MM.1S (cell line): ENCODE results near the gene HOXC11.

Source experiments
- DNase-seq: peaks from one replicate; pipeline ENCODE4 v3.0.0-alpha.2; 2015
- H2AFZ ChIP-seq: fragments of 300-600 bp; sonication (generic); 2 replicates; pipeline ENCODE4 v1.6.0; 2016; ENCODE audit warnings: antibody characterized with exemption, low read length
- H3F3A ChIP-seq: fragments of 300-600 bp; sonication (generic); 2 replicates; pipeline ENCODE4 v1.6.1; 2016; ENCODE audit warnings: mild to moderate bottlenecking, antibody characterized with exemption, low read length, moderate library complexity, mixed read lengths; ENCODE audit not compliant: insufficient read depth
- H3K27ac ChIP-seq: fragments of 300-600 bp; sonication (generic); 2 replicates; pipeline ENCODE4 v1.5.1; 2016; ENCODE audit warnings: mild to moderate bottlenecking, low read length
- H3K27me3 ChIP-seq: fragments of 300-600 bp; sonication (generic); replicated peaks from 2 replicates; pipeline ENCODE4 v1.6.0; 2016; ENCODE audit warnings: low read length; ENCODE audit not compliant: insufficient read depth
- H3K36me3 ChIP-seq: fragments of 300-600 bp; sonication (generic); replicated peaks from 2 replicates; pipeline ENCODE4 v1.6.1; 2016; ENCODE audit warnings: mild to moderate bottlenecking, low read length, mixed read lengths; ENCODE audit not compliant: insufficient read depth
- H3K4me1 ChIP-seq: fragments of 300-600 bp; sonication (generic); 2 replicates; pipeline ENCODE4 v1.6.1; 2016; ENCODE audit warnings: low read length, mixed read lengths
- H3K4me2 ChIP-seq: fragments of 300-600 bp; sonication (generic); 2 replicates; pipeline ENCODE4 v1.6.0; 2016; ENCODE audit warnings: low read depth, low read length
- H3K4me3 ChIP-seq: fragments of 300-600 bp; sonication (generic); 2 replicates; pipeline ENCODE4 v1.5.1; 2016; ENCODE audit warnings: low read length, mixed read lengths
- H3K79me2 ChIP-seq: fragments of 300-600 bp; sonication (generic); 2 replicates; pipeline ENCODE4 v1.6.1; 2016; ENCODE audit warnings: mixed run types, low read length, mixed read lengths
- H3K9ac ChIP-seq: fragments of 300-600 bp; sonication (generic); 2 replicates; pipeline ENCODE4 v1.6.1; 2016; ENCODE audit warnings: low read length, mixed read lengths
- H3K9me2 ChIP-seq: fragments of 300-600 bp; sonication (generic); replicated peaks from 2 replicates; pipeline ENCODE4 v1.6.1; 2016; ENCODE audit warnings: mild to moderate bottlenecking, low read length, mixed read lengths; ENCODE audit not compliant: insufficient read depth
- H3K9me3 ChIP-seq: fragments of 300-600 bp; sonication (generic); replicated peaks from 2 replicates; pipeline ENCODE4 v1.6.1; 2016; ENCODE audit warnings: mild to moderate bottlenecking, low read length, mixed read lengths; ENCODE audit not compliant: insufficient read depth
- H4K20me1 ChIP-seq: fragments of 300-600 bp; sonication (generic); 2 replicates; pipeline ENCODE4 v1.6.1; 2016; ENCODE audit warnings: mild to moderate bottlenecking, low read length, moderate library complexity, mixed read lengths; ENCODE audit not compliant: insufficient read depth
- EZH2 ChIP-seq: fragments of 300-600 bp; sonication (generic); optimal IDR thresholded peaks from 2 replicates; pipeline ENCODE3; 2017; ENCODE audit warnings: low read depth, mild to moderate bottlenecking, antibody characterized with exemption, low read length, mixed read lengths
- EZH2phosphoT487 ChIP-seq: fragments of 300-600 bp; sonication (generic); IDR thresholded peaks from 2 replicates; pipeline ENCODE4 v1.6.1; 2018; ENCODE audit warnings: antibody characterized with exemption, low read length
- TF ChIP-seq, protein P1 (sequence below): fragments of 300-600 bp; sonication (generic); IDR thresholded peaks from 2 replicates; pipeline ENCODE4 v1.5.1; 2016; ENCODE audit warnings: antibody characterized with exemption, low read length, mixed read lengths

The HOXC11 gene

DNA sequence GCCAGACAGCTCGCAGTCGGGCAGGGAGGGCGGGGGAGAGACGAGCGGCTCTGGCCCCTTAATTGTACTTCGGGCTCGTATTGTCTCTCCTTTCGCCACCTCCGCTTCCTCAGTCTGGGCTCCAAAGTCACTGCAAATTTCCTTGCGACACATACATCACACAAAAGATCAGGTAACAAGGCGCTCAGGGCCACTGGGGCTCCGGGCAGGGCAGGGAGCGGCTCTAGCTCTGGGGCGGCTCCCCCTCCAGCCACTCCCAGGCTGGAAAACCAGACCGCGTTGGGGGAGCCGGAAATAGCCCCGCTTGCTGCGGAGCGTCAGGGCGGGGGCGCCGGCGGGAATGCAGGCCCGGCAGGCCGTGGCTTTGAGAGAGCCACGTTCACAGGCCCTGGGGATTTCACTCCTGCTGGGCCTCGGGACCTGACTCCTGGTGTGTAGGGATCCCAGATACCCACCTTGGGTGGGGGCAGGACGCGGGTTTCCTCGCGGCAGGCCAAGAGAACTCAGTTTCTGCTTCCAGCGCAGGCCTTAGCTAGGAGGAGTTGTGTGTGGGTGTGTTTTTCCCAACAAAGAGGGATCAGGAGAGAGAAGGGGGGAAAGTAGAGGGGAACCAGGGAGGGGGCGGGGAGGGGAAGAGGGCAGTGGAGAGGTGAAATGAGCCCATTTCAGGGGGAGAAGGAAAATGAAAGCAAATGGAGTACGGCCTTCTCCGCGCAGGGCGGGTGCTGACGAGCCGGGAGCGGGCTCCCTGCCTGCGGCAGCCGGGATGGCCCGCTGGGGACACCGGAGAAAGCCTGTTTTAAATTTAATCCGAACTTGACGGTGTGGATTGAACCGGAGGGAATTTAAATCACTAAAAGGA lies 22.7 kb downstream of the HOXC11 start:
- 0 out of 2 replicates have a peak, but pooled peaks cover 3% of the 10 kb centered on the region for H3F3A ChIP-seq
- peak overlapping the region; percentile 84 for H3K4me3 ChIP-seq
- no peaks in the 10 kb centered on the region for H3K79me2 ChIP-seq
- peak overlapping the region; percentile 96 for H2AFZ ChIP-seq
- peaks cover 10% of the 10 kb centered on the region; the same call in 1 of the 2 replicates for H3K4me1 ChIP-seq
- H3K4me2 ChIP-seq = peak overlapping the region; percentile 99
- TF ChIP-seq EZH2 = no peak
- TF ChIP-seq EZH2phosphoT487 = no peak
- TF ChIP-seq, protein P1, sequence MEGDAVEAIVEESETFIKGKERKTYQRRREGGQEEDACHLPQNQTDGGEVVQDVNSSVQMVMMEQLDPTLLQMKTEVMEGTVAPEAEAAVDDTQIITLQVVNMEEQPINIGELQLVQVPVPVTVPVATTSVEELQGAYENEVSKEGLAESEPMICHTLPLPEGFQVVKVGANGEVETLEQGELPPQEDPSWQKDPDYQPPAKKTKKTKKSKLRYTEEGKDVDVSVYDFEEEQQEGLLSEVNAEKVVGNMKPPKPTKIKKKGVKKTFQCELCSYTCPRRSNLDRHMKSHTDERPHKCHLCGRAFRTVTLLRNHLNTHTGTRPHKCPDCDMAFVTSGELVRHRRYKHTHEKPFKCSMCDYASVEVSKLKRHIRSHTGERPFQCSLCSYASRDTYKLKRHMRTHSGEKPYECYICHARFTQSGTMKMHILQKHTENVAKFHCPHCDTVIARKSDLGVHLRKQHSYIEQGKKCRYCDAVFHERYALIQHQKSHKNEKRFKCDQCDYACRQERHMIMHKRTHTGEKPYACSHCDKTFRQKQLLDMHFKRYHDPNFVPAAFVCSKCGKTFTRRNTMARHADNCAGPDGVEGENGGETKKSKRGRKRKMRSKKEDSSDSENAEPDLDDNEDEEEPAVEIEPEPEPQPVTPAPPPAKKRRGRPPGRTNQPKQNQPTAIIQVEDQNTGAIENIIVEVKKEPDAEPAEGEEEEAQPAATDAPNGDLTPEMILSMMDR = no peak
- no peak for DNase-seq
- no peak overlapping the region for H3K27ac ChIP-seq
- H3K9me2 ChIP-seq = no peaks in the 10 kb centered on the region
- H3K27me3 ChIP-seq = peaks cover 96% of the 10 kb centered on the region
- no peaks in the 10 kb centered on the region for H3K36me3 ChIP-seq
- no peaks in the 10 kb centered on the region for H3K9me3 ChIP-seq
- peak overlapping the region; percentile 45; the same call in 1 of the 2 replicates for H3K9ac ChIP-seq
- no peaks in the 10 kb centered on the region for H4K20me1 ChIP-seq

DNA sequence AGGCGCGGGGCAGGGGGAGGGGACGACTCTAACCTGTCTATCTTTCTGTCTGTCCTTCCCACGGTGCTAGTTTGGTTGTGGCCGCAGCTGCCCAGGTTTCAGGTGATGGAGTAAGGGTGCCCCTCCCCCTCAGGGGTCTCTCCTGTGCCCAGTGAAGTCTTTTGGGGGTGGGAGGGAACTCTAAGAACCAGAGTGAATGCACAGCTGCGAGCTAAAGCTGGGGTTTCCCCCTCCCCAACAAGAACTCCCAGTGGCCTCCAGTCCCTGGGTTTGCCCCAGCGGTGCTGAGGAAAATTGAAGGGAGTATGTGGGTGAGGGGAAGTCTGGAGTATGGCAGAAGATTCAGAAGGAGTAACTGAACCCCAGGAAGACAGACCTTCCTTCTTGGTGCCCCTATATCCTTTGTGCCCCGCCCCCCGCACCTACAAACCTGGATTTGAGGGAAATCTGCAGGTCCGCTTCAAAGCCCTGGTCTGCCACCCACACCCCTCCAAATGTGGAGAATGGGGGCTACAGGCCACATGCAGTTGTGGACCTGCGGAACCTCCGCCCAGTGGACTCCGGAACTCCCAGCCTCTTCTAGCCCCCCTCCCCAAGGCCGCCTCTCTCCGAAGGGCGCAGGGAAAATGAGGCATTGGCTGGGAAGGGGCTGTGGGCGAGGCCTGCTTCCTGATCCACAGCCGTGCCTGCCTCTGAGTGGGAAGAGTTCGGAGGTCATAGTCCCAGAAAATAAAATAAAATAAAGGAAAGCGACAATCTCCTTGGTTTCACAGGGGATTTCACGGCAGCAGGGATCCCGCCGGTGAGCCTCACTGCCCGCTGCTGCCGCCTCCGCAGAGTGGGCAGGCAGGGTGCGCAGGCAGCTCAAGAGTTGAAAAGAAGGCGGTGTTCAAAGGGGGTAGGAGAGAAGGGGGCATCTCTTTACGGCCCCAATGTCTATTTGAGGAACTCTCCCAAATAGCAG lies 23.6 kb downstream of the HOXC11 start:
- no peaks in the 10 kb centered on the region for H3K9me3 ChIP-seq
- H3K36me3 ChIP-seq = no peaks in the 10 kb centered on the region
- H3F3A ChIP-seq = 0 out of 2 replicates have a peak, but pooled peaks cover 3% of the 10 kb centered on the region
- no peaks in the 10 kb centered on the region for H3K9me2 ChIP-seq
- H3K27me3 ChIP-seq = peaks cover 96% of the 10 kb centered on the region
- peaks cover 7% of the 10 kb centered on the region; the same call in 1 of the 2 replicates for H3K4me1 ChIP-seq
- peak overlapping the region; percentile 96 for H2AFZ ChIP-seq
- H3K79me2 ChIP-seq = no peaks in the 10 kb centered on the region
- H3K4me2 ChIP-seq = peak overlapping the region; percentile 99
- no peaks in the 10 kb centered on the region for H4K20me1 ChIP-seq
- no peak for DNase-seq
- H3K9ac ChIP-seq = peak overlapping the region; percentile 45; the same call in 1 of the 2 replicates
- TF ChIP-seq EZH2 (no peak), EZH2phosphoT487 (no peak)
- TF ChIP-seq, protein P1 = no peak
- no peak overlapping the region for H3K27ac ChIP-seq
- H3K4me3 ChIP-seq = peak overlapping the region; percentile 84

DNA sequence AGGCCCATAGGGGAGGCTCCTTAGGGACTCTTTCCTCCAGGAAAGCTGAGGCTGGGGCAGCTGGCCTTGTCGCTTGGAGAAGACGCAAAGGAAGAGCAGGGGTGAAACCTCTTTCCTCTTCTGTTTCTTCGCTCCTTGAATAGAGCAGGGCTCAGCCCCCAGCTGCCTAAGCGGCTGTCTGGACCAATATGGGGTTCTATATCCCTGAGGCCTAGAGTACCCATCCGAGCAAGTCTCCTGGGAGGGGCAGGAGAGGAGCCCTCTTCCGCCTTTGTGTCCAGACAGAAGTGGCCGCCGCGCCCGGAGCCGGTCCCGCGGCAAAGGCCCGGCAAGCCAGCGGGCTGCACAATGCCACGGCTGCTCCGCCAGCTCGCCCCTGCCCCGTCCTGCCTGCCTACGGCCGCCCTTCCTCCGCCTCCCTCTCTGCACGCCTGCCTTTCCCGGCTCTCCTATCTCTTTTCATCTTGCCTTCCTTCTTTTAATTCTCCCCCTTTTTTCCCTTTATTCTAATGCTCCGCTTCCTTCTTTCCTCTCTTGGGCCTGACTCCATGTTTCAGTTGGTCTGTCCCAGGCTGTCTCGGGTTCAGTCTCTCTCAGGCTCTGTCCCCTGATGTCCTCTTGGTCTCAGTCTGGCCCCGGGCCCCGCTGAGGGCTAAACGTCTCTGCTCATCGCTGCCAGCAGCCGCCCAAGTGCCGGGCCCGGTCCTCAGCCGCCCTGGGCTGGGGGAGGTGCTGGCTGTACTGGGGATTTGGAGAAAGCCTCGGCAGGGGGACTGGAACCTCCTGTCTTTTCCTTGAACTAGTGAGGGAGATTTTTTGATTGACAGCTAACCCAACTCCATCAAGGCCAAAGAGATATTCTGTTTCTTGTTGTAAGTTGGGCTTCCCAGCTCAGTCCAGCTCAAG lies 24.5 kb downstream of the HOXC11 start:
- no peak overlapping the region for H3K27ac ChIP-seq
- H2AFZ ChIP-seq = no peak overlapping the region
- no peak overlapping the region for H3K4me2 ChIP-seq
- 0 out of 2 replicates have a peak, but pooled peaks cover 3% of the 10 kb centered on the region for H3K4me1 ChIP-seq
- DNase-seq = no peak
- TF ChIP-seq EZH2 (peak; percentile 50), EZH2phosphoT487 (no peak)
- TF ChIP-seq, protein P1 = no peak
- no peaks in the 10 kb centered on the region for H4K20me1 ChIP-seq
- H3K4me3 ChIP-seq = no peak overlapping the region
- H3K9ac ChIP-seq = no peak overlapping the region
- no peaks in the 10 kb centered on the region for H3K9me2 ChIP-seq
- H3K9me3 ChIP-seq = no peaks in the 10 kb centered on the region
- H3K79me2 ChIP-seq = no peaks in the 10 kb centered on the region
- 0 out of 2 replicates have a peak, but pooled peaks cover 3% of the 10 kb centered on the region for H3F3A ChIP-seq
- H3K36me3 ChIP-seq = no peaks in the 10 kb centered on the region
- peaks cover 96% of the 10 kb centered on the region for H3K27me3 ChIP-seq
